ENCODE results near the gene ABCG4.
"Not testable (repeated sequence)": the region's sequence is repeated elsewhere in the genome, so short reads cannot be mapped to it uniquely, and the experiment has no call there.

The ABCG4 gene

DNA sequence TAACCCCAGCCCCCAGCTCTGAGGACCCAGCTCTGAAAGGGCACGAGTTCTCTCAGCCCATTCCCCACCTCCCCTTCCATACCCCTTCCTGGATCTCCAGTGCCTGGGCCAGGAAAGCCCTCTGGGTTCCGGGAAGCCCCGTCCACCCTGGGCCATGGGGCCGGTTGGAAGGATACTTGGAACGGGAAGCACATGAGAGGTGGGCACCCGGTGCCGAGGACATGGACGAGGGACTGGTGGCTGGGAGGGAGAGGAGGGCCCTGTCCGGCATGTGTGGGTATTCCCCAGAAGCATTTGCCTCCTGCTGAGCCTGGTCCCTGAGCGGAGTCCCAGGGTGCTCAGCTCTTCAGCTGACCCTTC, 32.6 kb upstream of the ABCG4 start:
- no peak for DNase-seq

DNA sequence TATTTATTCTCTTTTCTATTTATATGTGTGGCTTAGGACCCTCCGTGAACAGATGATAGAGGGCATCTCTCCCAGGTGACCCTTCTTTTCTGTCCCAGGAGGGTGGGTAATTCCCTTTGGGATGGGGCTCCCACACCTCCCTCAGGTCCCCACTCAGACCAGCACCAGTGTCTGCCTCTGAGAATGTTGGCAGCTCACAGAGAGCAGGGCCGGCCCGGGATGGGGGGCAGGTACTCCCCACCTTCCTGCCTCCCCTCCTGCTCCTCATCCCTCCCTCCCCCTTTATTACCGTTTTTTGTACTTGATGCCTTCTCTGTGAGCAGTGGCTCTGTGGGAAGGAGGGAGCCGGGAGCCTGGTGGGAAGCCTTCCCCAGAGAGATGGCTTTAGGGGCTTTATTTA, 32.3 kb upstream of the ABCG4 start:
- no peak for DNase-seq

DNA sequence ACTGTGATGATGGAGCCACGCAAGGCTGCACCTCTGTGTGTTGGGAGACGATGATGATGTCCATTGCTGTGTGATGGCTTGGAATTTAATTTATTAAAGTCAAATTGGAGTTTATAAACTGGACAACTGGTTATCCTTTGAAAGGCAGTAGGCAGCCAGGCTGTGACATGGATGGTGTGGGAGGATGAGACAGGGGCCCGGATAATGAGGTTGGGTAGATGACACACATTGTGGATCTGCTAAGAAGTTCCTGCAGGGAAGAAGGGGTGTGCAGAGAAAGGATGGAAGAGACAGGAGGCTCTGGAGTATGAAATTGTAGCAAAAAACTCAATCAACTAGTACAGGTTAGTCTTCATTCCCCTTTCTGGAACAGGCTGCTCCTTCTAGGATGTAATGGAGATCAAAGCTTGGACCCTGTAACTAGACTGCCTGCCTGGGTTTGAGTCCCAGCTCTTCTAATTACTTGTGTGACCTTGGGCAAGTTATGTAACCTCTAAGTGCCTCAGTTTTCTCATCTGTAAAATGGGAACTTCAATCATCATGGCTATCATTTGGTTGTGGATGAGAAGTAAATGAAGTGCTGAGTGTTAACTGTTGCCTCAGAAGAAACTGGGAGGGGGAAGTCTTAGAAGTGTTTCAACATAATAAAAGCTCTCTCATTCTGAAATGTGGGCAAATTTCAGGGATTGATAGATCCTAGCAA, 31.7 kb upstream of the ABCG4 start:
- no peak for DNase-seq

DNA sequence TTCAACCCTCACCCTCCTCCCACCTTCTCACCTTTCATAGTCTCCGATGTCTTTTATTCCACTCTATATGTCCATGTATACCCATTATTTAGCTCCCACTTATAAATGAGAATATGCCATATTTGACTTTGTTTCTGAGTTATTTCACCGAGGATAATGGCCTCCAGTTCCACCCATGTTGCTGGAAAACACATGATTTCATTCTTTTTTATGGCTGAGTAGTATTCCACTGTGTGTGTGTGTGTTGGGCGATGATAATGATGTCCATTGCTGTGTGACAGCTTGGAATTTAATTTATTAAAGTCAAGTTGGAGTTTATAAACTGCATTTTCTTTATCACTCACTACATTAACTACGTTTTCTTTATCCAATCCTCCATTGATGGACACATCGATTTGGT, 30.6 kb upstream of the ABCG4 start:
- DNase-seq, result no peak

DNA sequence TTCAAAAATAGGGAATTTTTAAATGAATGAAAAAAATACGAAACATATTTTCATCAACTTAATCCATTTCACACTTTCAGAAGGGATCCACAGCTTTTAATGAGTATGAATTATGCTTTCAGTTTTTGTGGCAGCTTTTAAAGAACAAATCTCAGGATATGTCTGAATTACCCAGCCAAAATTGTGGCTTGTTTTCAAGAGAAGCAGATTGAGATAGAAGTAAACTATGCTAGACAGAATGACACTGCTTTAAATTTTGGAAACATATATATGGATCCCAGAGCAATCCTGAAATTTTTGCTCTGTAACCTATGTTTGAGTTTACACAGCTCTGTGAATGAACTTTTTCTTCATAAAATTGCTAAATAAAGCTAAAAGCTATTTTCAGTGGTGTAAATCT, 29.9 kb upstream of the ABCG4 start:
- DNase-seq, result no peak

DNA sequence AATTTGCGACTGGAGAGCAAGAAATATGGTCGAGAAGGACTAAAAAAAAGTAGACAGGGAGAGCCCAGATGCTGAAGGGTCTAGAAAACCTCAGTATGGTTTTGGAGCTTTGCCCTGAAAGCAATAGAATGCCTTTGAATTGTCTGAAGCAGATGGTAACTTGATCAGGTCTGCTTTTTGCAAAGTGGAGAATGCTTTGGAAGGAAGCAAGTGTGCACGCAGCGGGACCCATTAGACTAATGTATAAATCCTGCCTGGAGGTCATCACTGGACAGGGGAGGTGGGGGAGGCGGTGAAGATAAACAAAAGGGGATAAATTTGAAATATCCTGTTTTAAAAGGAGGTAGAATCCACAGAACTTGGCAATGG, 28.2 kb upstream of the ABCG4 start:
- DNase-seq, result no peak

DNA sequence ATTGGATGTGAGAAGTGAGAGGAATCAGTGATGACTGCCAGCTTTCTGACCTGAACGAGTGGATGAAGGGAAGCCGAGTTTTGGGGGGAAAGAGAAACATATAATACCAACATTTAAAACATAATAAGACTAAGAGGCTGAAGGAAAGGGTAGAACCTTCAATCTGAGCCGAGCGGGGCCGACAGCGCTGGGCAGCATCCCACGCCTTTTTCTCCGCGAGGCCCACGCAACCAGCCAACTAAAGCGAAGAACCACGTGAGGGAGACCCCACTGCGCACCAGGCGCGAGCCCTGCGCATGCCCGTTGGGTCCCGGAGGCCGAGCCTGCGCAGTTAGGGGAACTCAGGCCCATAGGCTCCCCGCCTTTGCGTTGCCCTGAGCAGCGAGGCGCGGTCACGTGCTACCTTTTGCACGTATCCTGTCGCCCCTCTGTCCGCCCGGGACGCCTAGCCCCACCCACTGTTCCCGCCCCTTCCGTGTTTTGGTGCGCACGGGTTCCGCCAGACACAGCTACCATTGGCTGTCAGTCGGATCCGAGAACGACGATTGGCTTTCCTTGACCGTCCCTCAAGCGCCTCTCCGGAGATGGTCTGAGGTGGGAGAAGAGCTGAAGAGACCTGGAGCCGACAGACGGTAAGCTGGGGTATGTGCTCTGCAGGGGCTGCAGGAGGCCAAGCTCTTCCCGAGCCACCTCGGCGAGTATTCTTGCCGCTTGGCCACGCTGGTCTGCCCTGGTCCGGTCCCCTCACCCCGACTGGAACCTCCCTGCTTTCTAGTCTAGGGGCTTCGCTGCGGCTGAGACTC, 27.6 kb upstream of the ABCG4 start, which contains the start of gene HINFP:
TSS of gene HINFP (plus strand) at position 573 of the 803 bp plus-strand sequence. CDS start 5,365 bp downstream, outside the sequence.
- peak; percentile 92 for DNase-seq

DNA sequence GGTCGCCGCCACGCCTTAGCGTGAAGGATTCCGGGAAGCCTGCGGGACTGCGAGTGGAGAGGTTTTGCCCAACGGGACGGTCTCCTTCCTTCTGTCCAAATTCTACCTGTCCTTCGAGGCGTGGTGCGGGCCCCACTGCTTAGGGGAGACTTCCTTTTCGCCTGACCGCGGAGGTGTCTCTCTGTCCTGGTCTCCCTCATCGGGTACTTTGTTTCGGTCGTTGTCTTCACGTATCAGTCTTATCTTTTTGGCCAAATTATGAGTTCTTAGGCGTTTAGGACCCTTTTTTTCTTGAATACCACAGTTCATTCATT, 27.1 kb upstream of the ABCG4 start:
- no peak for DNase-seq

DNA sequence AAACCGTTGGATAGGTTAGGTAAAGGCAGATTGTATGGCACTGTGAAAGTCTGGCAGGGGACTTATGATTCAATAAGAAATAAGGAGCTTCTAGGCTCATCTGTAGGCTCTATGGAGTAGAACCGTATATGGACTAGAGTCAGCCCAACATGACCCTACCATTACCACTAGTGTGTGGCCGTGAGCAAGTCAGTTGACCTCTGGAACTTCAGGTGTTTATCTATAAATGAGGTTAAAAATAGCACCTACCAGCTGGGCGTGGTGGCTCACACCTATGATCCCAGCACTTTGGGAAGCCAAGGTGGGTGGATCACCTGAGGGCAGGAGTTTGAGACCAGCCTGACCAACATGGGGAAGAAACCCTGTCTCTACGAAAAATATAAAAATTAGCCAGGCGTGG, 23.0 kb upstream of the ABCG4 start:
- no peak for DNase-seq

DNA sequence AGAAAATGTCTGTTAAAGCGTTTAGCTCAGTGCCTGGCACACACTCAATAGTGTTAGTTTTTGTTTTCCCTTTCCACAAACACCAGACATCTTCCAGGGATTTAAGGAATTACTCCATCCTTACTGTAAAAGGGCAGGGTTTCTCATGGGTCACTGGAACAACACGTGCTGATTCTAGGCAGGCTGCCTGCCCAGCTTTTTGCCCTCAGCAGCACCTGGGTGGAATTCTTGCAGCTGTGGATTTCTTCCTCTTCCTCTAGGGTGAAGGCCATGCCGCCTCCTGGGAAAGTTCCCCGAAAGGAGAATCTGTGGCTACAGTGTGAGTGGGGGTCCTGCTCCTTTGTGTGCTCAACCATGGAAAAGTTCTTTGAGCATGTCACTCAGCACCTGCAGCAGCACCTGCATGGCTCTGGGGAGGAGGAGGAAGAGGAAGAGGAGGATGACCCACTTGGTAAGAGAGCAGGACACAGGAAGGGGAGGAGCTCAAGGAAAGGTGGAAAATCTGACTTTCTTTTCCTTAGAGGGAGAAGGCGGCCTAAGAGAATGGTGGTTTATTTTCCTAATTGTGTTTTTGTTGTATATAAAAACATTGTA, 22.1 kb upstream of the ABCG4 start:
- no peak for DNase-seq

DNA sequence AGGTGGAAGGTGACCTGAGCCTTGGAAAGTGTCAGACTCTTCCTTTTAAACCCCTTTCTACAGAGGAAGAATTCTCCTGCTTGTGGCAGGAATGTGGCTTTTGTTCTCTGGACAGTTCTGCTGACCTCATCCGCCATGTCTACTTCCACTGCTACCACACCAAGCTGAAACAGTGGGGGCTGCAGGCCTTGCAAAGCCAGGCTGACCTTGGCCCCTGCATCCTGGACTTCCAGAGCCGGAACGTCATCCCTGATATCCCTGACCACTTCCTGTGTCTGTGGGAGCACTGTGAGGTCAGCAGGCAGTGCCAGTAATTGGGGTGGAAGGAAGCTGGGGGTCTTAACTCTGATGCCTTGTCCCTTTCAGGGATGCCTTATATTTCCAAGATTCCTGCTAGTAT, 18.2 kb upstream of the ABCG4 start:
- no peak for DNase-seq

DNA sequence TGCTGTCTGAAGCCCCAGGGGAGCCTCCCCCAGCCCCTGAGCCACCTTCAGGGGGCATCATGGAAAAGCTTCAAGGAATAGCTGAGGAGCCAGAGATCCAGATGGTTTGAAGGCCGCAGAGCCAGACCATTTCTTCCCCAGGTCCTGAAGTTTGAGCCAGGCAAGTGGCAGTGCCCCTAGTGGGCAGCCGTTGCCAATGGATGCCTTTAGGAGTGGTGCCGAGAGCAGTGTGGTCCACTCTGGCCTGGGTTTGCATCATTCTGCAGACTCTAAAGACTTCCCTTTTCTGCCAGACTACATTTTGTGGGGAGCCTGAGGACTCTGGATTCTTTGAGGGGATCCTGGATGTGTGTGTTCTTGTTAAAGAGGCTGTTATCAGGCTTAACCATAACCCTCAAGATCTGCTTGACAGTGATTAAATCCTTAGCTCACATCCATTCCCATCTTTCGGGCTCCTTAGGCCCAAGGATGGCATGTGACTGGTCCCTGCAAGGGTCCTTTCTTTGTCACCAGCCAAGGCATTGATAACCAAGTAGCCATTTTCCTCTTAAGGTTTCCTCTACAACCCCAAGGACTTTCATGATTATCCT, 14.4 kb upstream of the ABCG4 start:
- DNase-seq, result no peak

DNA sequence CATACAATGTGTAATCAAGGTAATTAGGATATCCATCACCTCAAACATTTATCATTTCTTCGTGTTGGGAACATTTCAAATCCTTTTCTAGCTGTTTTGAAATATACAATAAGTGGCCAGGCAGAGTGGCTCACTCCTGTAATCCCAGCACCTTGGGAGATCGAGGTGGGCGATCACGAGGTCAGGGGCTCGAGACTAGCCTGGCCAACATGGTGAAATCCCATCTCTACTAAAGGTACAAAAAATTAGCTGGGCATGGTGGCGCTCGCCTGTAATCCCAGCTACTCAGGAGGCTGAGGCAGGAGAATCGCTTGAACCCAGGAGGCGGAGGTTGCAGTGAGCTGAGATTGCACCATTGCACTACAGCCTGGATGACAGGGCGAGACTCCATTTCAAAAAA, 9.6 kb upstream of the ABCG4 start:
- not testable (repeated sequence) for DNase-seq

DNA sequence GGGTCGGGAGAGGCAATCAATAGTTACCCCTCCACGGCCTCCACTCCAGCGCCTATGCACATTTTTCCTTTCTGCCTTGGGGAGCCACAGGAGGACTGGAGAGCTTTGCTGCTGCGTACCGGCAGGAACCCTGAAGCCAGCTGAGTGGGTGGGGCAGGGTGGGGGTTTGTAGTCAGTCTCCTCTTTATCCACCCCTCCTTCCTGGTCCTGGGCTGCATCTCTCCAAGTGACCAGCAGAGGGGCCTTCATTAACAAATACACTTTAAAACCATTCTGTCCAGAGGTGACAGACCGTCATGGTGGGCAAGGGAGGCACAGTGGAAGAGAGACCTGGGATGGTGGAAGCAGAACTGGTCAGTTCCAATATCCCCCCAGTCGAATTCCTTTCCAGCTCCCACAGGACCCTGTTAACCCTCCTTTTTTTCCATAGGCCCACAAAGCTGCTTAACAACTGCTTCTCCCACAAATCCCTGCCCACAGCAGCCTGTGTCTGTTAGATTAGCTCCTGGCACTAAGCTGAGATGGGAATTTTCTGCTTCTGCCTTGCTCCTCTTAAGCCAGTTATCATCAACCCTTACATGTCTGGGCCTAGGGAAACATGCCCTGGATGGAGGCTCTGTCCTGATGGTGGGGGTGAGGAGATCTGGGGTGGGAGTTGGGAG, 3.9 kb upstream of the ABCG4 start:
- no peak for DNase-seq

DNA sequence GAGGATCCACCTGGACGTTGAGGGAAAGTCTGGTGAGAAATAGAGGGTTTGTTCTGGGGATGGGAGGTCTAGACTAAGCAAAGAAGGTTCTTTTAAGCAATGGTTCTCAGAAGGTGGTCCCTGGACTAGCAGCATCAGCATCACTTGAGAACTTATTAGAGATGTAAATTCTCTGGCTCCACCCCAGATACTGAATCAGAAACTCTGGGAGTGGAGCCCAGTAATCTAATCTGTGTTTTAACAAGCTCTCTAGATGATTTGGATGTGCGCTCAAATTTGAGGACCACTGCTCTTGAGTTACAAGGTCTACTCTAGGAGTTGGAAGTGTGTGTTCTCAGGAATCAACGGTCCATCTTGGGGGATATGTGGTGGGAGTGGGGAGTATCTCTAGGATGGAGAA, 3.3 kb upstream of the ABCG4 start:
- DNase-seq, result no peak

DNA sequence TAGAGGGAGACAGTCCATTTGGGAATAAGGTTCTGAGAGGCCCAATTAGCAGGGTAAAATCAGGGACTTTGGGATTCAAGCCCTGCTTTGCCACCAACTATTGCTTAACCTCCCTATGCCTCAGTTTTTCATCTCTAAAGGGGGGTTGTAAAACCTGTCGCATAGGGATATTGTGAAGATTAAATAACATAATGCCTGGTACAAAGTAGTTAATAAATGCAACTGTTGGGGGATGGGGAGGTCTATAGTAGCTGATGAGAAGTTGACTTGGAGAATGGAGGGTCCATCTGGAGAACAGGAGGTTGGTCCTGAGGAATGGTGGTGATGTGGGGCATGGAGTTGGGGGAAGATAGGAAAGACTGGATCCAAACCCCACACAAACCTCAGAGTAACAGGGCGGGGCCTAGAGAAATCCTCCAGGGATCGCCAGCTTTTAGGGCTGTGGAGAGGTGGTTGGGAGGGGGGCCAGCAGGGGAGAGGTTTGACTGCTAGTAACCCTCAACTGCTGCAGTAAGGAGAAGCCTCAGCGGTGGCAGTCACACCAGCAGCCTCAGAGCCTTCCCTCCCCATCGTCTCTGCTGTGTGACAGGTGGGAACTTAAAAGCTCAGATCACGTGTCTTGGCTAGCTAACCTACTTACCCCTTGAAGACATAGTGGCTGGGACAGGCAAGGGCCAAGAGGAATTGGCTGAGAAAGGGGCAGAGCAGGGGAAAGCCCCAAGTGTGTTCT, 1.1 kb upstream of the ABCG4 start:
- DNase-seq, result no peak

DNA sequence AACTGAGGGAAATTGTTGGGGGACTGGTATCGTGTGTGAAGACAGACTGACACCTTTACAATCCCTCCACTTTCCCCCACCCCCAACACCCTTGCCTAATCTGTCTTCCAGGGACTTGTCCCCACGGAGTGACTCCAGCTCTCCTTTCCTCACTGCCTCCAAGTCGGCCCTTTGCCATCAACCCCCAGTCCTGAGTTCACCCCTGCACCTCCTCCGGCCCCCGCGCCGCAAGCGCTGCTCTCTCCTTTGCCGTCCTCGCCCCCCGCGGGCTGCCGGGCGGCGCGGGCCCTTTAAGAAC, 183 bp upstream of the ABCG4 start:
- no peak for DNase-seq

DNA sequence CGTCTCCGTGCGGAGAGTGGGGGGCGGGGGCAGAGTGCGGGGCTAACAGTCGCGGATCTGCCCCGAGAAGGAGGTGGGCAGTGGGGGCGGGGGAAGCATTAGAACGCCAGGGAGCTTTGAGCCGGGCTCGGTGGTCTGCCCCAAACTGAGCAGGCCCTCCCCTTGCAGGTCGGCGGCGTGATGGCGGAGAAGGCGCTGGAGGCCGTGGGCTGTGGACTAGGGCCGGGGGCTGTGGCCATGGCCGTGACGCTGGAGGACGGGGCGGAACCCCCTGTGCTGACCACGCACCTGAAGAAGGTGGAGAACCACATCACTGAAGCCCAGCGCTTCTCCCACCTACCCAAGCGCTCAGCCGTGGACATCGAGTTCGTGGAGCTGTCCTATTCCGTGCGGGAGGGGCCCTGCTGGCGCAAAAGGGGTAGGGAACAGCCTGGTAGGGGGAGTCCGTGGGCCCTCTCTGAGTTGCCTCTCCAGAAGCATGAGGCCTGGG, 979 bp downstream of the ABCG4 start:
- no peak for DNase-seq

DNA sequence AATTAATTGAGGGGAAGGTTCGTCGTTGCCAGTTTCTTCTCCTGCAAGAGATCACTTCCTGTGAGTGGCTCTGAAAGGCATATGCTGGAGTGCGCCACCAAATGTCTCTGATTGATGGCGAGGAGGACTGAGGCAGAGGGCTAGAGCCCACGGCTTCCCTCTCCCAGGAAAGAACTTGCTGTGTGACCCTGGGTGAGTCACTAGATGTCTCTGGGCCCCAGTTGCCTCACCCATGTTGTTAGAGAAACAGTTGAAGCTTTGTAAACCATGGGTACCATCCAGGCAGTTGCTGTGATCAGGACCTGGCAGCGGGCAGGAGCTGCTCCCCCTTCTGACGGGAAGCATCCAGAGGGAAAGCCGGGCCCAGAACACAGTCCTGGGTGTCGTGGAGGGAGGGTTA, 3.2 kb downstream of the ABCG4 start:
- DNase-seq, result no peak

DNA sequence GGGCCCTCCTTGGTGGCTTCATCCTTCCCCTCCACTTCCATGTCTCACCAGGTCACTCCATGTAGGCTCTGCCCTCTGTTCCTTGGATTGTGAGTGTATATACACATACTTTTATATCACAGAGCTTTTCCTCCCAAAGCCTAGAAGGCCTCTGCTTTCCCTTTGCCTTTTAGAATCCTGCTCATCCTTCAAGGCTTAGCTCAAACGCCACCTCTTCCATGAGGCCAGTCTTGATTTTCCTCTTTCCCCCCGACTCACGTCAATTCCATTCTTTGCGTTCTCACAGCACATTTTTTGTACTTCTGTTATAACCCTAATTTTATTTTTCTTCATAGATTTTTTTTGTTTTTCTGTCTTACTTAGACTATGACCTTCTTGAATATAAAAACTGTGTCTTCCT, 3.8 kb downstream of the ABCG4 start:
- DNase-seq, result no peak

DNA sequence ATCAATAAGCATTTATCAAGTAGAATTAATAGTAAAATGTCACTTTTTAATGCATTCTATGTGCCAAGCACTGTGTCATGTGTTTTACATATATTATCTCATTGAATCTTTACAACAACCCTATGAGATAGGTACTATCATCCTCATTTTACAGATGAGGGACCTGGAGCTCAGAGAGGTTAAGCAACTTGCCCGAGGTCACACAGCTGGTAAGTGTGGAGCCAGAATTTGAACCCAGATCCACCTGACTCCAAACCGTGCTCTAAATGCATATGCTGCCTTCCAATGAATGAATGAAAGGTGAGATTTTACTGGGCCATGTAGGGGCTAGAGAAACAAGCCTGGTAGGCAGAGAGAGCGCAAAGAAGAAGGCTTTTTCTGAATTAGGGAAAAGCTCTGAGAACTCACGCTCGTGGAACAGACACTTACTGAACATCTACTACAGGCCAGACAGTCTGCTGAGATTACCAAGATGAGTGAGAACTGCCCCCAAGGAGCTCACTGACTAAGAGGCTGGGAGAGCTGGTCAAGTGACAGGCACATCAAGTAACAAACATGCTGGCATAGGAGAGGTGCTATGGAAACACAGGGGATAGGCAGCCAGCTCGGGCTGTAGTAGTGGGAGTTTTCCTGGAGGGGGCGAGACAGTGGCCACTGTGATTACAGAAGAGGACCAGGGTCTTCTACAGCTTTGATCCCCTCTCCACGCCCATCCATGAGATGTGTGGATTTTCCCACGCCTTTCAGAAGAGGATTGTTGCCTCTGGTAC, 4.4 kb downstream of the ABCG4 start:
- no peak for DNase-seq

DNA sequence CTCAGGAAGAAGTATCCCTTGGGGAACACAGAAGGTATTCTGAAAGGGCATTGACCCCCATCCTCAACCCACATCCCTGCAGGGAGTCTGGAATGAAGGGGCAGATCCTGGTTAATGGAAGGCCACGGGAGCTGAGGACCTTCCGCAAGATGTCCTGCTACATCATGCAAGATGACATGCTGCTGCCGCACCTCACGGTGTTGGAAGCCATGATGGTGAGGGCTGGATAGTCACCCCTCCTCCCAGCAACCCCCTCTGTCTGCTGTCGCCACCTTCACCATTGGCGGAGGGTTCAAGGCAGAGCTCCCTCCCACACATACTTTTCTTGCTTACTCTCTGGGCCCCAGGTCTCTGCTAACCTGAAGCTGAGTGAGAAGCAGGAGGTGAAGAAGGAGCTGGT, 5.3 kb downstream of the ABCG4 start:
- no peak for DNase-seq

Measured in NCI-H187 treated with DMSO at 0.1 percent for 48 hours (cell line).